IMR-90 (cell line): Measurements from ENCODE around the gene HOXB6. TPM values are rescaled to one million over a fixed set of nuclear protein-coding genes. Genes with fewer than 3 reads are reported as not detected.

Experiments used
- ATAC-seq: fragments of 200-7000 bp; cut with Tn5 transposase; 2 replicates; pipeline ENCODE4 v1.9.1; 2020; ENCODE audit warnings: low read depth, mild to moderate bottlenecking, moderate library complexity
- BruUV-seq: library from RNA; stranded (reverse); fragments of 400-500 nt; replicated peaks from 2 replicates; lab custom pipeline; 2021; lab: Mats Ljungman, UMichigan
- CTCF ChIA-PET: fragments of 300-600 bp; formaldehyde crosslinking; extraction: SDS; loops from one replicate; lab custom pipeline; 2021; ENCODE audit warnings: antibody characterized with exemption; lab: Yijun Ruan, JAX
- POLR2A ChIA-PET: fragments of 300-600 bp; sonication (Branson Sonifier 250); formaldehyde crosslinking; loops from one replicate; lab custom pipeline; 2022; ENCODE audit warnings: antibody characterized with exemption; ENCODE audit not compliant: unreplicated experiment; lab: Charles Lee
- DNase-seq: peaks from one replicate; pipeline ENCODE4 v3.0.0; 2013
- H2AFZ ChIP-seq: replicated peaks from 2 replicates; pipeline ENCODE3; 2013; ENCODE audit warnings: low read length, mild to moderate bottlenecking; ENCODE audit not compliant: poor library complexity
- H2AK5ac ChIP-seq: 2 replicates; pipeline ENCODE4 v1.6.1; 2013; ENCODE audit warnings: low read depth, low read length, inconsistent platforms
- H2AK9ac ChIP-seq: replicated peaks from 2 replicates; pipeline ENCODE3; 2013; ENCODE audit warnings: mild to moderate bottlenecking, low read depth, low read length, moderate library complexity; ENCODE audit not compliant: poor library complexity
- H2BK120ac ChIP-seq: 2 replicates; pipeline ENCODE4 v1.6.1; 2013; ENCODE audit warnings: low read depth, low read length, inconsistent platforms
- H2BK15ac ChIP-seq: 3 replicates; pipeline ENCODE4 v1.6.1; 2013; ENCODE audit warnings: low read depth, low read length, inconsistent platforms
- H2BK20ac ChIP-seq: 2 replicates; pipeline ENCODE4 v1.6.1; 2013; ENCODE audit warnings: low read depth, mild to moderate bottlenecking, inconsistent platforms, low read length, moderate library complexity
- H2BK5ac ChIP-seq: 2 replicates; pipeline ENCODE4 v1.6.1; 2013; ENCODE audit warnings: mild to moderate bottlenecking, low read depth, low read length, inconsistent platforms; ENCODE audit not compliant: poor library complexity, severe bottlenecking
- H3K14ac ChIP-seq: replicated peaks from 2 replicates; pipeline ENCODE4 v1.6.1; 2013; ENCODE audit warnings: low read depth, low read length, inconsistent platforms
- H3K18ac ChIP-seq: 2 replicates; pipeline ENCODE4 v1.6.1; 2013; ENCODE audit warnings: low read depth, low read length, control low read depth
- H3K23ac ChIP-seq: 2 replicates; pipeline ENCODE4 v1.6.1; 2013; ENCODE audit warnings: low read depth, low read length, inconsistent platforms
- H3K27ac ChIP-seq: 2 replicates; pipeline ENCODE4 v1.5.1; 2013; ENCODE audit warnings: mild to moderate bottlenecking, control low read depth, low read length; ENCODE audit not compliant: insufficient read depth
- H3K27me3 ChIP-seq: 2 replicates; pipeline ENCODE4 v1.6.1; 2013; ENCODE audit warnings: low read length; ENCODE audit not compliant: control insufficient read depth, insufficient read depth
- H3K36me3 ChIP-seq: 2 replicates; pipeline ENCODE4 v1.6.1; 2013; ENCODE audit warnings: low read length, mixed read lengths; ENCODE audit not compliant: control insufficient read depth, insufficient read depth
- H3K4ac ChIP-seq: 2 replicates; pipeline ENCODE4 v1.6.1; 2013; ENCODE audit warnings: low read depth, low read length, inconsistent platforms
- H3K4me1 ChIP-seq: 2 replicates; pipeline ENCODE4 v1.6.1; 2013; ENCODE audit warnings: low read length, mixed read lengths; ENCODE audit not compliant: control insufficient read depth, insufficient read depth
- H3K4me2 ChIP-seq: 2 replicates; pipeline ENCODE4 v1.6.1; 2013; ENCODE audit warnings: low read depth, mild to moderate bottlenecking, control low read depth, low read length, moderate library complexity
- H3K4me3 ChIP-seq: 2 replicates; pipeline ENCODE4 v1.5.1; 2013; ENCODE audit warnings: low read depth, mild to moderate bottlenecking, control low read depth, low read length, moderate library complexity; ENCODE audit not compliant: insufficient read depth
- H3K56ac ChIP-seq: 2 replicates; pipeline ENCODE4 v1.6.1; 2013; ENCODE audit warnings: low read length, inconsistent platforms; ENCODE audit not compliant: insufficient read depth; ENCODE audit errors: extremely low read depth
- H3K79me1 ChIP-seq, 2 experiments: 2 replicates each; pipeline ENCODE4 v1.6.1; 2013; ENCODE audit warnings: low read length in 2 of 2, inconsistent platforms in 1 of 2, low read depth in 1 of 2
- H3K9ac ChIP-seq: 2 replicates; pipeline ENCODE4 v1.6.1; 2013; ENCODE audit warnings: low read depth, low read length, control low read depth
- H3K9me1 ChIP-seq: 2 replicates; pipeline ENCODE4 v1.6.1; 2013; ENCODE audit warnings: low read length, inconsistent platforms; ENCODE audit not compliant: insufficient read depth
- H3K9me3 ChIP-seq: 2 replicates; pipeline ENCODE4 v1.6.1; 2013; ENCODE audit warnings: low read length; ENCODE audit not compliant: control insufficient read depth, insufficient read depth
- H4K20me1 ChIP-seq: 2 replicates; pipeline ENCODE4 v1.6.1; 2013; ENCODE audit warnings: low read length, inconsistent platforms; ENCODE audit not compliant: insufficient read depth
- H4K5ac ChIP-seq: 2 replicates; pipeline ENCODE4 v1.6.1; 2013; ENCODE audit warnings: mild to moderate bottlenecking, low read depth, low read length, control low read depth
- H4K8ac ChIP-seq, 2 experiments: 2 replicates each; pipeline ENCODE4 v1.6.1; 2013; ENCODE audit warnings: low read depth in 2 of 2, low read length in 2 of 2, control low read depth in 1 of 2, inconsistent platforms in 1 of 2
- H4K91ac ChIP-seq: 2 replicates; pipeline ENCODE4 v1.6.1; 2013; ENCODE audit warnings: low read depth, low read length, inconsistent platforms; ENCODE audit not compliant: insufficient read depth
- CEBPB ChIP-seq: IDR thresholded peaks from 2 replicates; pipeline ENCODE4 v1.6.1; 2012; ENCODE audit warnings: low read depth, low read length, improper control_type of control experiment
- CHD1 ChIP-seq: IDR thresholded peaks from 2 replicates; pipeline ENCODE4 v1.6.1; 2012; ENCODE audit warnings: low read depth, low read length, improper control_type of control experiment
- FOS ChIP-seq: fragments of 150-350 bp; IDR thresholded peaks from 2 replicates; pipeline ENCODE4 v1.6.1; 2016; ENCODE audit warnings: low read depth, low read length
- MAFK ChIP-seq: IDR thresholded peaks from 2 replicates; pipeline ENCODE4 v1.6.1; 2012; ENCODE audit warnings: low read depth, low read length, improper control_type of control experiment
- POLR2A ChIP-seq: IDR thresholded peaks from 2 replicates; pipeline ENCODE4 v1.6.1; 2012; ENCODE audit warnings: mild to moderate bottlenecking, low read depth, low read length
- RCOR1 ChIP-seq: IDR thresholded peaks from 2 replicates; pipeline ENCODE4 v1.6.1; 2012; ENCODE audit warnings: mild to moderate bottlenecking, low read length, improper control_type of control experiment; ENCODE audit not compliant: insufficient replicate concordance
- WGBS, 2 experiments: methylation state at CpG; one replicate each; pipeline versions ENCODE4 v1.1.5 to v1.1.7; 2013; ENCODE audit warnings: missing lambda C conversion rate in 2 of 2; ENCODE audit not compliant: insufficient read length in 1 of 2; ENCODE audit errors: extremely low coverage in 2 of 2; 5-methylcytosine and 5-hydroxymethylcytosine counted together
- dilution Hi-C: fragments of 300-500 bp; cut with HindIII; formaldehyde crosslinking; loops from one replicate; pipeline ENCODE4 v1.14.3; 2018; ENCODE audit warnings: low sequenced_read_pairs; ENCODE audit not compliant: unreplicated experiment
- in situ Hi-C: fragments of 300-500 bp; cut with MboI; formaldehyde crosslinking; loops from 3 replicates; pipeline ENCODE4 v1.14.3; 2019; ENCODE audit warnings: low sequenced_read_pairs, inconsistent platforms, mixed read lengths
- intact Hi-C: fragments of 100-400 bp; cut with micrococcal nuclease; formaldehyde crosslinking; loops from 2 replicates; pipeline ENCODE4 v1.10.0; 2022
- polyA plus RNA-seq, 3 experiments: library from polyadenylated mRNA; depleted of rRNA; stranded (reverse); fragments of >200 nt; gene quantifications; 2 replicates each; pipeline ENCODE4 v1.2.3, GENCODE V29; 2012; ENCODE audit warnings: low replicate concordance in 1 of 3
- total RNA-seq: library from RNA; depleted of rRNA; stranded (reverse); fragments of >200 nt; gene quantifications from 2 replicates; pipeline ENCODE4 v1.2.3, GENCODE V29; 2012

The HOXB6 gene
- total and polyA plus RNA-seq, 2 of the 4 experiments (the other 2 are of a cell fraction), result 11.1 to 42.2 TPM

DNA sequence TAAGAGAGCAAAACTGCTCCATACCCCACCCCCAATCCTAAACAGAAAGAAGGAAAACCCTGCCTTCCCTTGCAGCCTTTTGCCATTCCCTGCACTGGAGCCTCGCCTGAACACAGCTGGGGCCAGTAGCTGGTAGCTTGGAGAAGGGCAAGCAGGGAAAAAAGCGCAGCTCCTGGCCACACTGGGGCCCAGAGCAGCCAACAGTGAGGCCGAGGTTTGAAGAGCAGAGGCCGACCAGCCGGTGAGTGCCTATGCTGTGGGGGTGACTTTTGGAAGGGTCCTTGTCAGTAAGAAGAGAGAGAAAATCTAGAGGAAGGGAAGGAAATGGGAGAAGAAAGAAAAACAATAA, 24.6 kb upstream of the HOXB6 start:
- Histone ChIP-seq H3K18ac (no peak overlapping the region), H3K14ac (no peak overlapping the region), H4K5ac (no peak overlapping the region), H2BK15ac (no peak overlapping the region), H4K20me1 (peaks cover 9% of the 10 kb centered on the region; the same call in 1 of the 2 replicates), H3K27ac (no peak overlapping the region), H3K4me3 (no peak overlapping the region), H3K27me3 (peaks cover 98% of the 10 kb centered on the region), H3K9ac (no peak overlapping the region), H2AFZ (no peak overlapping the region), H3K4ac (no peak overlapping the region), H3K79me1 (no peaks in the 10 kb centered on the region), H4K91ac (no peak overlapping the region), H2AK5ac (no peak overlapping the region), H3K9me3 (peaks cover 37% of the 10 kb centered on the region), H4K8ac (no peak overlapping the region), H3K36me3 (no peaks in the 10 kb centered on the region), H2BK120ac (no peak overlapping the region), H3K4me1 (no peaks in the 10 kb centered on the region; the same call in 1 of the 2 replicates), H3K9me1 (no peaks in the 10 kb centered on the region), H2BK5ac (no peak overlapping the region), H2BK20ac (no peak overlapping the region), H3K56ac (no peak overlapping the region), H3K4me2 (no peak overlapping the region), H2AK9ac (no peak overlapping the region), H3K23ac (no peak overlapping the region)
- WGBS, 2 experiments, result 5% methylated on average over 4 of the region's 5 CpGs; no CpG with 5 or more reads in 1 of the 2 experiments
- ChIA-PET CTCF (no interaction called here), POLR2A (no interaction called here)
- no peak for TF ChIP-seq CEBPB
- TF ChIP-seq MAFK, result no peak
- no peak for TF ChIP-seq CHD1
- TF ChIP-seq POLR2A, result no peak
- TF ChIP-seq FOS, result no peak
- no peak for TF ChIP-seq RCOR1
- DNase-seq (no peak), ATAC-seq (no peak)
- intact Hi-C loops, result no loop called here
- dilution Hi-C loops, result no loop called here
- in situ Hi-C loops, result loop anchor here (10.0 kb wide), 1 partner anchor 465 kb away; no protein-coding TSS in a partner anchor
- BruUV-seq, result no TSS peak
